Measurements from ENCODE around the gene VILL.

GRCh38 chr3:37997342-37997741 is 6.8 kb downstream of the VILL start:
- no peak for TF ChIP-seq CTCF (IDR thresholded peaks at IDR 0.05; ENCODE audit: insufficient read depth, low read depth, low read length)
- no peak for TF ChIP-seq EZH2 (IDR thresholded peaks at IDR 0.05; ENCODE audit: insufficient read depth, low read length)

Measured in astrocyte (in vitro differentiated cells and primary cell).